NCI-H2029 (cell line): ENCODE measurements around the gene PBX4.

ENCODE experiments used
- DNase-seq: peaks from one replicate; lab custom pipeline; 2025; lab: John Stamatoyannopoulos, UW

Gene PBX4

DNA sequence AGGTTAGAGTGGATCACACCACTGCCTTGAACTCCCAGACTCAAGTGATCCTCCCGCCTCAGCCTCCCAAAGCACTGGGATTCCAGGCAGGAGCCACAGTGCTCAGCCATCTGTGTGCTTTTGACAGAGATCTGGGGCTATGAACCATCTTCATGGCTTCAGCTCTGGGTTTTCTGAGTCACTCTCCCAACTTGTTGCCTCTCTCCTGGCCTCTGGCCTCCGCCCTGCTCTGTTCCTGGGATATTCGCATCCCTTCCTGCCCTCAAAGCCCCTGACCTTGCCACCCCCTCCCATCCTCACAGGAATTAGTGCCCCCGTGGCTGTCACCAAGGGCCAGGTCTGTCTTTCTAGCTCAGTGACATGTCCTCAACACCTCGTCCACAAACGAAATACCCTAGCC, 30.7 kb upstream of the PBX4 start:
- no peak for DNase-seq

DNA sequence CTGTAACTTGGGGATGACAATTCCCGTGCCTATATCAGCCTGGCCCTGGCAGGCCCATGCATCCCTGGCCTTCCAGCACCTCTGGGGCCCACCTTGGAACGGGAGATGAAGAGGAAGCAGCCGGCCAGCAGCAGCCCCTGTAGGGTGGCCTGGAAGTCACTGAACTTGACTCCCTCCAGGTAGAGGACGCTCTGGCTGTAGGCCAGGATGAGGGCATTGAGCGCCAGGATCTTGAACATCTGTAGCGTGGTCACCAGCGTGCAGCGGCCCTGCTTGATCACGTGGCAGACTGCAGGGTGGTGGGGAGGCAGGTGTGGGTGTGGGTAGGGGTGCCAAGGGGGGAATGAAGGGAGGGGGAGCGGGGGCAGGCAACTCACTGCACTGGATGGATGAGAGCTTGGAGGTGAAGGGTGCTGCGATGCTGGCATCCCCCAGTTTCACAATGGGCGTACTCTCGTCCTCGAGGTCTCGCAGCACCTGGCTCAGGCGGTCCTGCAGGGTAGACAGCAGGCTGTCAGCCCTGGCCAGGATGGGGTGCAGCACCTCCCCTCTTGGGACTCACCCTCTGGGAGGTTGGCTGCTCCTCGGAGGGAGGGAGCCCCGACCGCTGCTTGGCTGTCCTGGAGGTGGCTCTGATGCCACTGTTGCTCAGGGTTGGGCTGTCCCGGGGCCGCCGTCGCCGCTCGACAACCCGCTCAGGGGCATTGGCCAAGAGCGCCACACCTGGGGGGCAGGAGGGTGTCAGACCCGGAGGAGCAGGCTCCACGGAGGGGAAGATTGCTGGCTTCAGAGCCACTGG, 28.7 kb upstream of the PBX4 start:
- DNase-seq = no peak

DNA sequence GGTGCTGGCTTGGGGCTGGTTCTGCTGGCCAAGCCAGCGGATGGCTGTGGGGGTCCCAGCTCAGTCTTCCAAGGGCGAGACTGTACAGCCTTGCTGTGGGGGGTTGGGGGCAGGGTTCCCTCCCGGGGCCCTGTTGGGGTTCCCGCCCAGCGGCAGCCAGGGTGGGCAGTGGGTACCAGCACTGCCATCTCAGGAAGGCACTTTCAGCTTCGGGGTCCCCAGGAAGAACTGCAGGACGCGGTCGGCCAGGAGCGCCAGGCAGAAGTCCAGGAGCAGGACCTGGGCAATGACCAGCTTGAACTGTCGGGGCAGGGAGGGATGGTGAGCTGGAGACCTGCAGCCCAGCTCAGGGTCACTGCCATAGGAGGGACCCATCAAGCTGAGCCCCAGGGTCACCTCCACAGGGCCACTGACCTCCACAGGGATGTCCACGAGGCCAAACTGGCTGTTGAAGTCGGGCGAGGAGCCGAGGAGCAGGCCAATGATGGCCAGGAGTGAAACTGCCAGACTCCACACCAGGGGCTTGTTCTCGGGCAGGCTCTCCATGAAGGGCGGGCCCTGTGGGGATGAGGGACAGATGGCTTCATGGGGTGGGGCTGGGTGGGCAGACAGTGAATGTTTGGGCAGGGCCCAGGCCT, 26.9 kb upstream of the PBX4 start:
- no peak for DNase-seq

DNA sequence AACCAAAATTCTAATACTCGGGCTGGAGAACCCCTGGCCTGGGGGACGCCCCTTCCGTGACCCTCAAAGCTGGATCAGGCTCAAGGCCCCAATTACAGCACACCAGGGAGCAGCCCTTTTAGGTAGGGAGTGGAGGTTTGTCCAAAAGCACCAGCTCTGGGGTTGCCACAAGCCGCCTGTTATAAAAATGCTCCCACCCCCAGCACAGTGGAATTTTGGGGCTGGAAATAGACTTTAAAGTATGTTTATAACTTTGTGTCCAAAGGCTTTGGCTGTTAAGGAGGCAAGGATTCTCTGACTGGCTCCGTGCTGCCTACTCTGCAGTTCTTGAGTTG, 25.5 kb upstream of the PBX4 start:
- no peak for DNase-seq

DNA sequence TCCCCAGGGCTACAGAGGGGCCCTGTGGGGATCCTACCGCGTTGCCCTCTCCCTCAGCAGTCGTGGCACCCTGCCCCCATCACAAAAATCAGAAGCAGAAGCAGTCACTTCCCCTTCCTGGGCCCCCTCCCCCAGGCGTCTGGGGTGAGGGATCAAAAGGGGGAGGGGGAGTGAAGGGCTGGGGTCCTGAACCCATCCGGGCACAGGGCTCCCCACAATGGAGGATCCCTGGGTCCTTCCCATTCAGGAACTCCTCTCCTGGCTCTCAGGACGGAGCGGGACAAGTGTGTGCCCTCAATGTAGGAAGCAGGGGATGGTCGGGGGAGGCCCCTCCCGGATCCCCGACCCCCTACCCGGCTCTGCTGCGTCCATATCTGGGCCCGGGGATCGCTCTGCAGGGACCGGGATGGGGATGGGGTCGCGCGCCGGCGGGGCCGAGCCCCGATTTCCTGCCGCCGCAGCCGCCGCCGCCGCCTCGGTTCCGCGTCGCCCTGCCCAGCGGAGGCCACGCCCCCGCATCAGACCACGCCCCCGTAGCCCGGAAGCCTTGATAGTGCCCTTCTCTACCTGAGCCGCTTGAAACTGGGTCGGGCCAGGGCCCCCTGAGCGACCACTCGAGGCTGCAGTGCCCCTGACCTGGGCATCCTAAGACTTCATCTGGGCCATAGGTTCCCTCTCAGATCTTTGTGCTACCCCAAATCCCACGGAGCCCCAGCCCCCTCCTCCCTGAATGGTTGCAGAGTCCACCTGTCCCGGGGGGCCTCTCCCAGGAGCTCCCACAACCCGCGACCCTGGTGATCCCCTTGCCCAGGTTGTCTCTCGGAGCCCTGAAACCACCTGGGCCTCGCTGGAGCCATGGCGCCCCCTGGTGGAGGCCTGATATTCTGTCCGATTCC, 24.9 kb upstream of the PBX4 start, which contains the start of gene GMIP:
TSS of gene GMIP (minus strand) at position 500 of the 896 bp plus-strand sequence. CDS start at position 372, 128 bp downstream.
- peak; percentile 47 for DNase-seq

DNA sequence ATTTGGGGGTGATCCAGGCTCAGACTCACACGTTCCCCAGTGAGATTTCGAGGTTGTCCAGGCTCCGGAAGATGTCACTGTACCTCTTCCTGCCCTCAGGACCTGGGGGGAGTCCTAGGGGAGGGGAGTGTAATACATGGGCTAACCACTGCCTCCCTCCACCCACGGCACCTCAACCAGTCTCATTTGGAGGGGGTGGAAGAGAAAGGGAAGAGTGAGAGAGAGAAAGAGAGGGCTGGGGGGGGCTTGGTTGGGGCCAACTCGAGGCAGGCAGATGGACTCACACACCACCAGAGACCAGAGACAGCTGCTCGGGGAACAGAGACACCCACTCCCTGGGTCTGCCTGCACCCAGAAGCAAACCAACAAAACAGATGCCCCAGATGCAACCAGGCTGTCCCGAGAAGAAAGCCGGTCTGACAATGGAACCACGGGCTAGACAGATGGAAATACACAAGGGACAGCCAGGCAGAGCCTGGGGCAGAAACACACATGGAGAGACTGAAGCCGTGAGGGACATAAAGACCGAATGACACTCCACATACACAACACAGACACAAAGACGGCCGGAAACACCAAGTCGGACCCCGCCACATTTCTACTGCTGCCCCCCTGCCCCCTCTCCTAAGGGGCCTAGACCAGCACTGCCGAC, 24.1 kb upstream of the PBX4 start:
- DNase-seq = no peak

DNA sequence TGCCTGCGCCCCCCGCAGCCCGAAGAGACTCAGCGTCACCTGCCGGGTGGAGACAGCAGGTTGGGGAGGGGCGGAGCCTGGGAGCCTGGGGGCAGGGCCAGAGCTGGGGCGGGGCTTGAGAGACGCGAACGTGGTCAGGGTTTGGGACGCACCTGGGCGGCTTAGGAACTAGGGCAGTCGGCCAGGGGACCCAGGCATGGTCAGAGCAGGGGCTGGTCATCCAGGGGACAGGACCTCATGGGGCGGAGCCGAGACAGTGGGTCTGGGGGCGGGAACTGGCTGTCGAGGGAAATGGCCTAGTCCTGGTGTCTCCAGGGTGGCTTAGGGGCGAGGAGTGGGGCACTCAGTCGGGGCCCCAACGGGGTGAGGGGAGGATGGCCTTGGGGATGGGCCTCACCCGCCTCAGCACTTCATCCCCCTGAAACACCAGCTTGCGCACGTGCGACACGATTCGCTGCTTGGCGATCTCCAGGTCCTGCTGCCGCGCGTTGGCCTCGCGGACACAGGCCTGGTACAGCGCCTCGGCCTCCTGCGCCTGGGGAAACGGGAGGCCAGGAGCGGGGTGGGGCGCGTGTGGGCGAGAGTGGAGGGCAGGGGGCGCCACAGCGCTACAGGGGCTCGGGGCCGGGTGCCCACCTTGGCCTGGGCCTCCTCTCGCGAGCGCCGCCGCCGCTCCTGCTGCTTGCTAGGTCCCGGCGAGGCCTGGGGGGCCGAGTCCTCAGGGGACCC, 19.2 kb upstream of the PBX4 start:
- no peak for DNase-seq

DNA sequence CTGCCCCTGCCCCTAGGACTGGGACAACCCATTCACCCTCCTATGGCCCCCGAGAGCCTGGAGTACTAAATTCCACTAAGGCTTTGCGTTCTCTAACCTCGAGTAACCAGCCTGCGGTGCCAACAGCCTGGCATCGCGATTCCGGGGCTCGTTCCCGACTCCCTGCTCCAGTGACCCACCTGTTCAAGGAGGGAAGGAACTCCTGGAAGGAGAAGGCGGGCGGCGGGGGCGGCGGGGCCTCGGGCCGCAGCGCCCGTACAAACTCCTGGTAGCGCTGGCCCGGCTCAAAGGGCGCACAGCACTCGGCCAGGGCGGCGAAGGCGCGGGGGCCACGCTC, 18.7 kb upstream of the PBX4 start:
- DNase-seq = no peak

DNA sequence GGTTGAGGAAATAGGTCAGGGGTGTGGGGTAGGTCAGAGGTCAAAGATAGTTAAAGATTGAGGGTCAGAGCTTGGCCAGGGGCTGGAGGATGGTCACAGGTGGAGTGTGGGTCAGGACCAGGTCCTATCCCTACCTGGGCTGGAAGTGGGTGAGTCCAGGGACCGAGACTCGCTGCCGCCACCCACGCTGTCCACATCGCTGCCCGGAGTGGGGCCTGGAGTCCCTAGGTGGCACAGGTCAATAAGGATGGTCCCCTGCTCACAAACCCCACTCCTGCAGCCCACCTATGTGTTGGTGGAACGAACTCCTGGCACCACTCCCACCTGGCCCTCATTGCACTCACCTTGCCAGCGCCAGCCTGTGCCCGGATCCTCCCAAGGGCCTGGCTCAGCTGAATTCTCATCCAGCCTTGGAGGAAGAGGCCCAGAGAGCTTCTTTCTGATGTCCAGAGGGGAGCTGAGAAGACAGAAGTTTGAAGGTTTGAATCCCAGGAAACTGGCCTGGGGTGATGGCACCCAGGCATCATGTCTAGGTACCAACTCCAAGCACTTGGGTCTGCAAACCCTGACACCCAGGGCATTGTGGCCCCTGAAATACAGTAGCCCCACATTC, 18.2 kb upstream of the PBX4 start:
- no peak for DNase-seq

DNA sequence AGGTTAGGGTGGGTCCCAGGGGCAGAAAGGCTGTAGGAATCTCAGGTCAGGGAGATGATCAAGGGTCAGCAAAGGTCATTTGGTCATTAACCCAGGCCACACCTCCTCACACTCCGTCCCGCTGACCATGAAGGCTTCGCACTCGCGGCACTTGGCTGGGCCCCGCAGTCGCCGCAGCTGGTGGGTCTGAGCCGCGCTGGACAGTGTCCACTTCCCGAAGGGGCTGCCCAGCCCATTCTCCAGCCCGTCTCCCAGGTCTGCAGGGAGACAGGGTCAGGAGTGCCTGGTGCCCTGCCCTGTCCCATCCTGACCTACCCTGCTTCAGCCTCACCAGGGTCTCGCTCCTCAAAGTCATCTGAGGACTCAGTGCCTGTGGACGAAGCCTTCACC, 16.8 kb upstream of the PBX4 start:
- DNase-seq = no peak

DNA sequence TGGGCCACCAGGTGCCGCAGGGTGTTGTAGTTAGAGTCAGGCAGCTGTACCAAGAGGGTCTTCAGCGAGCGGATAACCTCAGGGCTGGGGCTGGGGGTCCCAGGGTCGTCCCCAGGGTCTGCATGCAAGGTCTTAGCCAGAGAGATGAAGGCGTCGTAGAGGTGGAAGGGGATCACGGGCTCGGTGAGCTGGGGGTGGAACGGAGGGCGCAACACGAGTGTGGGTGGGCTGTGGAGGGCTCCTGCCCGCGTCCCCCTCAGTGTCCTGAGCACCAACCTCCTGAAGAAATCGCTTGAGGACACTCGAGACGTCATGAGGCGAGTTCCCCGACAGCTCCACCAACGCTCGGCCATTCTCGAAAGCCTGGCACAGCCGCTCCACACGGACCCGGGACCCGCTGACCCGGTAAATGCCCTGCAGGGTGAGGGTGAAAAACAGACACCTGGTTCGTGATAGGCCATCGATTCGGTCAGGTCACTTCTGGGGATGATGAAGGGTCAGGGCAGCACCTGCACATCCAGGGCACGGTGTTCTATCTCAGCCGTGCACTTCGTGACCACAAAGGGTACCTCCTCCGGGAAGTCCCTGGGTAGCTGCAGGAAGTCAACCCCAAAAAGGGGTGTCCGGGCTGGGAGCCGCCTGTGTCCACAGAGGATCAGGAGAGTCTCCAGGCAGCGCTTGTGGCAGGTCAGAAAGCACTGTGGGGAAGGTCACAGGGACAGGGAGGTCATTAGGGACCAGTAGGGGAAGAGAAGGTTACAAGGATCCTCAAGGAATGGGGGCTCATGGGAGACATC, 16.2 kb upstream of the PBX4 start:
- DNase-seq = no peak

DNA sequence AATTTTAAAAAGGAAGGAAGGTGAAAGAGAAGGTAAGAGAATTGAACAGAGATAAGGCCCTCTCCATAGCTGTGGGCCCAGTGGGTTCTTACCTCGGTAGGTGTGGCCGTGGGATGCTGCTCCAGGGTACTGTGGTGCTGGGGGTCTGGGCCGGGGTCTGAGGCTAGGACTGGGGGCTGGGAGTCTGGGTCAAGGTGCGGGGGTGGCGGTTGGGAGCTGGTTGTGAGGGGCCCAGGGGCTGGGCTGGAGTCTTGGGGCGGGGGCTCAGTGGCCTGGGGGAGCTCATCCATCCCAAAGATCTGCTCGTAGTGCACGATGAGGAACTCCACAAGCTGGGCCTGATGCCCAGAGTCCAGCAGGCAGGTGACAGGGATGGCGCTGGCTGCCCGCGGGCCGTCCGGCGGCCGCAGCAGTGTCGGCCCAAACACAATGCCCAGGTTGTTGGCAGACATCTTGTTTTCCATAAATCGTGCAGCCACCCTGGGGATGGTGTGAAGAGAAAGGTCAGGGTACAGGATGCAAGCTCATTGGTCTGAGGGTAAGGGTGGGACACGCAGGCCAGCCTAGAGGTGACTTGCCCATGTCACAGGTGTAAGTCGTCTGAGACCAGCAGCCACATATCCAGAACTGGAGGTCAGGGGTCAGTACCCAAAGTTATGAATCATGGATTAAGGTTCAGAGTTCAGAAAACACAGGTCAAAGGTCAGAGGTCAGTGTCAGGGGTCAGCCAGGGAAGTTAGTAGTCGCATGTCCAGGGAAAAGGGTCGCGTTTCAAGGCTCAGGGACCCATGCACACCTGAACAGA, 15.4 kb upstream of the PBX4 start:
- DNase-seq = no peak

DNA sequence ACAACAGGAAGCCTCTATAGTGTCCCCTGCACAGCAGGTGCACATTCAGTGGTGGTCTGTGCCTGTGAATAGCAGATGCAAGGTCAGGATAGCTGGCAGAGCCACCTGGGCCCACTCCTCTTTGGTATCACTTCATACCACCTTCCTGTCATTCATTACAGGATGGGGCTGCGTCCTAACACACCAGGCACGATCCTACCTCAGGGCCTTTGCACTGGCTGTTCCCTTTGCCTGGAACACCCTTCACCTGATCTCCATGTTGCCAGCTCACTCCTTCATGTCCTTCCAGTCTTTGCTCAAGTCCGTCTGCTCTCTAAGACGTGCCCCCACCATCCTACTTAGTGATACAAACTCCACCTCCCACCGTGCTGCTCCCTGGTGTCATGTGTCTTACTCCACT, 14.2 kb upstream of the PBX4 start:
- DNase-seq = no peak

DNA sequence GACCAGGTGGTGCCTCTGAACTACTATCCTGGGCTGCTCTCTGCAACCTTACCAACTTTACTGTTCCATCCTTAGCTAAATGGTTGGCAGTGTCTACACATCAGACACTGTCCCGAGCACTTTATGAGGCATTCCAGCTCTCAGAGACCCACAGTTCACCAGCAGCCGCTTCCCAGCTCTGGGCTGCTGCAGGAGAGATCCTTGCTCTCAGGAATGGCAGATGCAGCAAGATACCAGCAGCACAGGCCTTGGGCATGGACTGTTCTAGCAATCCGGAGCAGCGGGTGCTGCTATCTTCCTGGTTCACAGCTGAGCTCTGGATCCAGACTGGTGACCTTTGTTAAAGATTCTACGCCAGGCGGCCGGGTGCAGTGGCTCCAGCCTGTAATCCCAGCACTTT, 12.9 kb upstream of the PBX4 start:
- no peak for DNase-seq

DNA sequence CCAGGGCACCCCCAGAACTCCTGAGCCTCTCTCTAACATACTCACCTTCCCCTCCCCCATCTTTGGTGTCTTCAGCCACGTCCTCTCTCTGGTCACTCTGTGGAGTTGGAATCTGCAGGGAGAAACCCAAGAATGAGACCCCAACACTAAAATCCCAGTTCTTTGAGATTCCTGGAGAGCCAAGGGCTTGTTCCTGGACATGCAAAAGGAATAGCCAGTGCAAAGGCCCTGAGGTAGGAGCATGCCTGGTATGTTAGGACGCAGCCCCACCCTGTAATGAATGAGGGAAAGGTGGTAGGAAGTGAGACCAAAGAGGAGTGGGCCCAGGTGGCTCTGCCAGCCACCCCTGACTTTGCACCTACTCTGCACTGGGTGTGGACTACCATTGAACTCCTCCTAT, 11.9 kb upstream of the PBX4 start:
- DNase-seq = no peak

DNA sequence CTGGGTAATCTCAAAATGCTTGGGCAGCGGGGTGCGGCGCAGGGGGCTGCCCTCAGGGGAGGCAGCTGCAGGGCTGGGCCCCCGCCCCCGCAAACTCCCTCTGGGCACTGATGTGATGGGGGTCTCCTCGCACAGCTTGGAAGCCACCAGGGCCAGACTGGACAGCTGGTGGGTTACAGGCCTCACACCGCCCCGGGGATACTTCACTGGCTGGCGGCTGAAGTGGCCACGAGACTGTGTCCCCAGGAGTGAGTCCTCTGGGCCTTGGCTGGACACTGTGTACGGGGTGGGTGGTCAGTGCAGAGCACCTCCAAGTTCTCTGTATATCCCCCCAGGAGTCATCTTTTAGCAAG, 11.6 kb upstream of the PBX4 start:
- DNase-seq = no peak

DNA sequence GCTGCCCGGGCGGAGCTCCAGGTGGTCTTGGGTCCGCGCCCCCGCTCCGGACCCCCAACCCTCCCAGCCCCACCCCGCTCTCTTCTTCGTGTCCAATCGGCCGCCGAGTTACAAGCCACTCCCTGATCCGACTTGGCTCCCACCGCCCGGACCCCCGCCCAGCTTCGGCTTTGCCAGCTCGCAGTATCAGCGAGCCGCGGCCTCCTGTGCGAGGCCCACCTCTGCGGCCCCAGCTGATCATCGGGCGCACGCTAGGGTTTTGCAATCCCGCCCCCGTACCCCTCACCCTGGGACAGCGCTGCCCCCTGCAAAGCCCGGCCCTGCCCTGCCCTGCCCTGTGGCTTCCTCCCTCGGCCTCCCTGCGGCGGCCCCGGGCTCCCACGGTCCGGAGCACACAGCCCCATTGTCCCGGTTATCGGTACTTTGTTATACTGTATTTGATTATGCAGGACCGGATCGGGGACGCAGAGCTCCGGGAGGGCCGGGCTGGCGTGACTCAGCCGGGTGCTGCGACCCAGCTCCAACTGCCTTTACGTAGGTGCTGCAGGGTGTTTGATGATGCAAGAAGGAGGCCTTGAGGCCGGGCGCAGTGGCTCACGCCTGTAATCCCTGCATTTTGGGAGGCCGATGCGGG, 10.1 kb upstream of the PBX4 start:
- DNase-seq = no peak

DNA sequence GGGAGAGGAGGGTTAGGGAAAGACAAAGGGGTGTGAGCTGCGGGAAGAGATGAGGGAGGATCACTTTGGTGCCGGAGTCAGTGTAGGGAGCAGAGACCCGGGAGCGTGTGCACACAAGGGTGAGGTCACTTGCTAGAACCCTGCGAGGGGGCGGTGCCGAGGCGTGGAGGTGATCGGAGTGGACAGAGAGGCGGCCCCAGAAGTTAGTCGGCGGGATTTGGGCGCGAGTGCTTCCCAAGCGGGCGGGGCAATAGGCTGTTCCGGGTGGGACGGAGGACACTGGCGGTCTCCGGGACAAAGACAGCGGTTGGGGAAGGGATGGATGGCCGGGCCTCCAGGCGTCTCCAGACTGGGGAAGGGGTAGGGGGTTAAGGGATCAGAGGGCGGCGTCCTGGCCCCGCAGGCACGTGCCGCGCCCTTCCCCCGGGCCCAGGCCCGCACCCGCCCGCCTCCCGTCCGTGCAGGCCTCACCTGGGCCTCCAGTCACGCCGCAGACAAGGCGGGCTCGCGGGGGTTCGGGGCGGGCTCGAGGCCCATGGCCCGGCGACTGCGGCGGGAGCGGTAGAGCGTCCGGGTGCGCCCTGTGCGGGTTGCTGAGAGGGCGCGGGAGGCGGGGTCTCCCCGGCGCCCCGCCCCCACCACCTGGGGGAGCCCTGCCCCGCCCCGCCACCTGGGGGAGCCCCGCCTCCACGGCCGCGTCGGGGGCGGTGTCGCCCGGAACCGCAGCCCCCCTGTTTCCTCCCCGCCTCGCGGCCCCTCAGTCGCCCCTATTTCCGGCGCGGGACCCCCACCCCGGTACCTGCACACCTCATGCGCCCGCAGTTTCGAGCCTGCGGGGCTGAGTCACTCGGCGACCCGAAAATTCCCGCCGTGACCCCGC, 9.4 kb upstream of the PBX4 start, which contains the start of gene LPAR2:
TSS of gene LPAR2 (minus strand) at position 600 of the 880 bp plus-strand sequence. CDS start 945 bp downstream, outside the sequence.
- peak; percentile 35 for DNase-seq
